ENCODE measurements around the gene WDFY3. TPM values are rescaled to one million over a fixed set of nuclear protein-coding genes. Genes with fewer than 3 reads are reported as not detected.
"Not testable (repeated sequence)": the region's sequence is repeated elsewhere in the genome, so short reads cannot be mapped to it uniquely, and the experiment has no call there.

The WDFY3 gene
- total and polyA plus RNA-seq, 12 donors, result 4.9 to 68.9 (median 51.1) TPM

DNA sequence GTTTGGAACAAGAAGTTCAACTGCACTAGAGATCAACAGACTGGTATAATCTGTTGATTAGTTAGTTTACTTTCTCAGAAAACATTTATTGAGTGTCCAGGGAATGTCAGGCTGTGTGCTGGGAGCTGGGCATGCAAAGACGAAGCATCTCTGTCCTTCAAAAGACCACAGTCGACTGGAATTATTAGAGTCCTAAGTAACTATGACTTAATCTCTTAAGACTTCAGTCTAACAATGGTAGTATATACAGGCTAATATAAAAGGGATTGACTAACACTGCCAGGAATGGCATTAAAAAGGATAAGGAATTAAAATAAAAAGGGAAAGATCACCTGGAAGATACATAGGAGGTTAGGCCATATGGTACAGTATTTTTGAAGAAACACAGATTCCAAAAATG lies 128.7 kb downstream of the WDFY3 start:
- 48 to 55% methylated on average over 2 of the region's 2 CpGs for WGBS, 2 donors
- intact Hi-C loops (cut with DNase I), result no loop called here
- Histone ChIP-seq H3K27me3 (no peaks in the 10 kb centered on the region), H3K27ac (no peak overlapping the region), H3K9me3 (no peaks in the 10 kb centered on the region), H3K36me3 (peaks cover 0 to 79% (median 13%) of the 10 kb centered on the region in 9 donors), H3K4me1 (peaks cover 0 to 8% (median 0%) of the 10 kb centered on the region in 9 donors), H3K4me3 (no peak overlapping the region)
- DNase-seq (no peak), ATAC-seq (no peak)
- TF ChIP-seq, protein P1, sequence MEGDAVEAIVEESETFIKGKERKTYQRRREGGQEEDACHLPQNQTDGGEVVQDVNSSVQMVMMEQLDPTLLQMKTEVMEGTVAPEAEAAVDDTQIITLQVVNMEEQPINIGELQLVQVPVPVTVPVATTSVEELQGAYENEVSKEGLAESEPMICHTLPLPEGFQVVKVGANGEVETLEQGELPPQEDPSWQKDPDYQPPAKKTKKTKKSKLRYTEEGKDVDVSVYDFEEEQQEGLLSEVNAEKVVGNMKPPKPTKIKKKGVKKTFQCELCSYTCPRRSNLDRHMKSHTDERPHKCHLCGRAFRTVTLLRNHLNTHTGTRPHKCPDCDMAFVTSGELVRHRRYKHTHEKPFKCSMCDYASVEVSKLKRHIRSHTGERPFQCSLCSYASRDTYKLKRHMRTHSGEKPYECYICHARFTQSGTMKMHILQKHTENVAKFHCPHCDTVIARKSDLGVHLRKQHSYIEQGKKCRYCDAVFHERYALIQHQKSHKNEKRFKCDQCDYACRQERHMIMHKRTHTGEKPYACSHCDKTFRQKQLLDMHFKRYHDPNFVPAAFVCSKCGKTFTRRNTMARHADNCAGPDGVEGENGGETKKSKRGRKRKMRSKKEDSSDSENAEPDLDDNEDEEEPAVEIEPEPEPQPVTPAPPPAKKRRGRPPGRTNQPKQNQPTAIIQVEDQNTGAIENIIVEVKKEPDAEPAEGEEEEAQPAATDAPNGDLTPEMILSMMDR (IDR thresholded peaks at IDR 0.05), result no peak

DNA sequence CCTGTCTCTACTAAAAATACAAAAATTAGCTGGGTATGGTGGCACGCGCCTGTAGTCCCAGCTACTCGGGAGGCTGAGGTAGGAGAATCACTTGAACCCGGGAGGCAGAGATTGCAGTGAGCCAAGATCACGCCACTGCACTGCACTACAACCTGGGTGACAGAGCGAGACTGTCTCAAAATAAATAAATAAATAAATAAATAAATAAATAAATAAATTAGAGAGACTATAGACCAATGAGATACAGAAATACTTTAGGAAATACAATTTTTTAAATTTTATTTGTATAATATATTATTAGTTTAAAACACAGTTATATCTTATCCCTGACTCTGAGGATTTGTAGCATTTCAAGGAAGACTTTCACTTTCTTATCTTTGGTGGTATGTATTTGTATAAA lies 136.9 kb downstream of the WDFY3 start:
- intact Hi-C loops (cut with DNase I), result loop anchor here in 1 of 10 donors (5.0 kb wide), 1 partner anchor 138 kb away; the partner anchor contains the start of gene WDFY3
- not testable (repeated sequence) for DNase-seq, H3K27me3 ChIP-seq, H3K9me3 ChIP-seq, H3K4me3 ChIP-seq, H3K27ac ChIP-seq, ATAC-seq, H3K4me1 ChIP-seq
- peaks cover 0 to 77% (median 18%) of the 10 kb centered on the region in 9 donors for H3K36me3 ChIP-seq
- WGBS, 2 donors, result 97 to 99% methylated on average over 6 of the region's 6 CpGs

- TF ChIP-seq, protein P1 (IDR thresholded peaks at IDR 0.05), result no peak
- DNase-seq, result no peak
- Histone ChIP-seq H3K27ac (no peak overlapping the region), H3K4me3 (no peak overlapping the region), H3K4me1 (no peaks in the 10 kb centered on the region), H3K27me3 (no peaks in the 10 kb centered on the region), H3K9me3 (no peaks in the 10 kb centered on the region), H3K36me3 (peaks cover 0 to 74% (median 17%) of the 10 kb centered on the region in 9 donors)
- ATAC-seq, result no peak
- intact Hi-C loops (cut with DNase I), result no loop called here
These were observed 139.8 kb downstream of the WDFY3 start for GRCh38 chr4:84826681-84827080.

GRCh38 chr4:84825701-84826341 lies 140.7 kb downstream of the WDFY3 start:
- Histone ChIP-seq H3K27ac (no peak overlapping the region), H3K4me3 (no peak overlapping the region), H3K4me1 (no peaks in the 10 kb centered on the region), H3K27me3 (no peaks in the 10 kb centered on the region), H3K36me3 (peaks cover 0 to 75% (median 10%) of the 10 kb centered on the region in 9 donors), H3K9me3 (no peaks in the 10 kb centered on the region)
- TF ChIP-seq, protein P1 (IDR thresholded peaks at IDR 0.05), result no peak
- DNase-seq (no peak), ATAC-seq (no peak)
- 94 to 95% methylated on average over 5 of the region's 5 CpGs for WGBS, 2 donors
- intact Hi-C loops (cut with DNase I), result no loop called here

- no peak overlapping the region for H3K27ac ChIP-seq
- TF ChIP-seq, protein P1 (IDR thresholded peaks at IDR 0.05), result no peak
- no peaks in the 10 kb centered on the region for H3K9me3 ChIP-seq
- H3K27me3 ChIP-seq, result no peaks in the 10 kb centered on the region
- no peak for ATAC-seq
- no peak overlapping the region for H3K4me3 ChIP-seq
- intact Hi-C loops (cut with DNase I), result no loop called here
- DNase-seq, result no peak
- WGBS, 2 donors, result 86 to 89% methylated on average over 1 of the region's 1 CpG
- H3K4me1 ChIP-seq, result no peaks in the 10 kb centered on the region
- H3K36me3 ChIP-seq, result peaks cover 0 to 75% (median 19%) of the 10 kb centered on the region in 9 donors
These were observed 145.4 kb downstream of the WDFY3 start for GRCh38 chr4:84821064-84821463.

Data from heart right ventricle (tissue), 16 donors.